Limb (tissue), 2 donors: ENCODE measurements around the gene MOB3A.
A peak's percentile ranks its signal among the peaks of the same experiment; 100 is the strongest.

Source experiments
- DNase-seq, 2 donors: peaks; one replicate each; pipeline ENCODE4 v3.0.0-alpha.2; 2016; ENCODE audit errors: extremely low spot score in 2 of 2

Gene MOB3A

GRCh38 chr19:2123682-2124387 lies 27.7 kb upstream of the MOB3A start:
- DNase-seq, result peak in 1 of 2 donors; percentile 51

- DNase-seq, result no peak
Observed at GRCh38 chr19:2122982-2123381, 26.9 kb upstream of the MOB3A start.

- no peak for DNase-seq
Observed at GRCh38 chr19:2122251-2122650, 26.1 kb upstream of the MOB3A start.

- DNase-seq, result no peak
Observed at GRCh38 chr19:2121416-2122051, 25.4 kb upstream of the MOB3A start.

- no peak for DNase-seq
Observed at GRCh38 chr19:2120821-2121220, 24.7 kb upstream of the MOB3A start.

GRCh38 chr19:2119921-2120785 lies 24.0 kb upstream of the MOB3A start:
- no peak for DNase-seq

- DNase-seq, result no peak
Observed at GRCh38 chr19:2118438-2118837, 22.3 kb upstream of the MOB3A start.

GRCh38 chr19:2117215-2117960 lies 21.3 kb upstream of the MOB3A start:
- no peak for DNase-seq

GRCh38 chr19:2116507-2116906 lies 20.4 kb upstream of the MOB3A start:
- no peak for DNase-seq

GRCh38 chr19:2115911-2116426 lies 19.8 kb upstream of the MOB3A start:
- DNase-seq, result no peak

- no peak for DNase-seq
Observed at GRCh38 chr19:2115324-2115723, 19.2 kb upstream of the MOB3A start.

- no peak for DNase-seq
Observed at GRCh38 chr19:2114821-2115220, 18.7 kb upstream of the MOB3A start.

GRCh38 chr19:2114218-2114617 lies 18.1 kb upstream of the MOB3A start:
- no peak for DNase-seq

GRCh38 chr19:2113439-2114211 lies 17.5 kb upstream of the MOB3A start:
- DNase-seq, result no peak

- no peak for DNase-seq
Observed at GRCh38 chr19:2112516-2113320, 16.6 kb upstream of the MOB3A start.

GRCh38 chr19:2111886-2112285 lies 15.8 kb upstream of the MOB3A start:
- DNase-seq, result no peak

GRCh38 chr19:2111425-2111824 lies 15.3 kb upstream of the MOB3A start:
- no peak for DNase-seq

GRCh38 chr19:2110822-2111221 lies 14.7 kb upstream of the MOB3A start:
- no peak for DNase-seq

GRCh38 chr19:2109046-2109864 lies 13.1 kb upstream of the MOB3A start:
- DNase-seq, result no peak
